ENCODE measurements around the gene PIGM. TPM values are rescaled to one million over a fixed set of nuclear protein-coding genes. Genes with fewer than 3 reads are reported as not detected.
"Not testable (repeated sequence)": the region's sequence is repeated elsewhere in the genome, so short reads cannot be mapped to it uniquely, and the experiment has no call there.

Gene PIGM
- polyA plus RNA-seq, 4 donors: 8.5 to 13.9 (median 13.2) TPM

DNA sequence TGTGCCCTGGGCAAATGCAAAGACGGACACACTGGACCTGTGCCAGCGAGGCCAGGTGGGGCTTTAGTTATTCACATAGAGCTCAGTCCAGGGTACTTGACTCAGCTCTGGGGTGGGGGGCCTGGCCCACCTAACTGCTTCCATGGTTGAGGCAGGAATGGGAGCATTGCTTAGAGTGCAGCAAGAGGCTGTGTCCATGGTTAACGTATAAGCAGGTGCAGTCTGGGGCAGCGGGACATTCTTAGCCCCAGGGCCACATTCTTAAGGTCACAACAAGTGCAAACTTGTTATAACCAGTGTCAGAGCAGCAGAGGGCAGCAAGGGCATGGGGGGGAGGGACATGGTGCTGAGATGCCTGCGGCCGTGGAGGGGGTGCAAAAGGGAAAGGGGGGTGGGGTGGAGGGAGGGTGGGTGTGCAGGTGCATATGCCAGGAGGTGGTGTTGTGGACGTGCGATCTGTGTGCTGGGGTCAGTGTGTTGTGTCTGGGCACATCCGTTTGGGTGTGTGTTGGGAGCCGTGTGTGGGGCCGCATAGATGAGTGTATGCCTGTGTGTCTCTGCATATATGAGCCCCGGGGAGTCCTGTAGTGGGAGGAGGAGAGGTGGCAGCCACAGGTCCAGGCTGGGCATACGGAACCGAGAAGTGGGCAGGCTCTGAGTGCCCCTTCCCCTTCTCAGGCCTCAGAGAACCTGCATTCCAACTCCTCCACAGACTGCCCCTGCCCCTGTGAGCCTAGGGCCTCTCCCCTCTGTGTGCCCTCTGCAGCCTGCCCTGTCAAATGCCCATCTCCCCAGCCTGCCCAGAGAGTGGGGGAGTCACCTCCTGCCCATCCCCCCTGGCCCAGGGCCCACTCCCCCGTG, 29.8 kb upstream of the PIGM start:
- no peak for DNase-seq (ENCODE audit: low read depth in 4 of 4, low spot score in 3 of 4)

DNA sequence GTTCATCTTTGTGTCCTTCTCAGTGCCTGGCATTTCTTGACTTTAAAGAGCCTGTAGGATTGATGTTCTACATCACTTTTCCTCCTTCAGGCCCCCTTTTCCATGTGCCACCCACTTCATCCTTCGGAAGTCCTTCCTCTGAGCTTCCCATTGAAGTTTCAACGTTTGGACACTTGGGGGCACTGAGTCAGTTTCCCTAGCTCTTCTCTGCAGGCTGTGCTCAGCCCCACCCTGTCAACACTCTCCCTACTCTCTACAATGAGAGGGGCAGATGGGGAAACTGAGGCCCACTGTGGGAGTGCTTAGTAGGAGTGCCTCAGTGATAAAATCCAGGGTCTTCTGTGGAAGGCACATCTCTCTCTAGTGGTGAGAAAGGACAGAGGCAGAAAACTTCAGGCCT, 26.3 kb upstream of the PIGM start:
- no peak for DNase-seq (ENCODE audit: low read depth in 4 of 4, low spot score in 3 of 4)

DNA sequence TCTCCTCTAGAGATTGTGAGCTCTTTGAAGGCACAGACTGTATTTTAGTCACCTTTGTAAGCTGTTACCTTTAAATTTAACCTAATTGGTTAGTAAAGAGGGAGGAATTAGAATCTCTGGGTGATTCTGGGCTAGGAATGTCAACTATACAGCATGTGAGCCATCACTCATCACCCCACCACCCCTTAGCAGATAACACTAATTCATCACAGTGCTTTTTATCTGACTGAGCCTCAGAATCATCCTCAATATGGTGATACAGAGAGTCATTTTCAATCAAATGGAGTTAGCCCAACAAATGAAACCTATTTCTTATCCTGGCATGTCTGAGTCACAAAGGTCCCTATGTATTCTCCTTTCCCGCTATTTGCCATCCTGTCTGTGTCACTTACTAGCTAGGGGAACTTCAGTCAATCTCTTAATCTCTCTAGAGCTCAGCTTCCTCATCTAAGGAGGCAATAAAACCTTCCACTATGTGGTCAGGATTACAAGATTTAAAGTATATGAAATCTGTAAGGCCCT, 24.9 kb upstream of the PIGM start:
- DNase-seq (ENCODE audit: low read depth in 4 of 4, low spot score in 3 of 4): no peak

DNA sequence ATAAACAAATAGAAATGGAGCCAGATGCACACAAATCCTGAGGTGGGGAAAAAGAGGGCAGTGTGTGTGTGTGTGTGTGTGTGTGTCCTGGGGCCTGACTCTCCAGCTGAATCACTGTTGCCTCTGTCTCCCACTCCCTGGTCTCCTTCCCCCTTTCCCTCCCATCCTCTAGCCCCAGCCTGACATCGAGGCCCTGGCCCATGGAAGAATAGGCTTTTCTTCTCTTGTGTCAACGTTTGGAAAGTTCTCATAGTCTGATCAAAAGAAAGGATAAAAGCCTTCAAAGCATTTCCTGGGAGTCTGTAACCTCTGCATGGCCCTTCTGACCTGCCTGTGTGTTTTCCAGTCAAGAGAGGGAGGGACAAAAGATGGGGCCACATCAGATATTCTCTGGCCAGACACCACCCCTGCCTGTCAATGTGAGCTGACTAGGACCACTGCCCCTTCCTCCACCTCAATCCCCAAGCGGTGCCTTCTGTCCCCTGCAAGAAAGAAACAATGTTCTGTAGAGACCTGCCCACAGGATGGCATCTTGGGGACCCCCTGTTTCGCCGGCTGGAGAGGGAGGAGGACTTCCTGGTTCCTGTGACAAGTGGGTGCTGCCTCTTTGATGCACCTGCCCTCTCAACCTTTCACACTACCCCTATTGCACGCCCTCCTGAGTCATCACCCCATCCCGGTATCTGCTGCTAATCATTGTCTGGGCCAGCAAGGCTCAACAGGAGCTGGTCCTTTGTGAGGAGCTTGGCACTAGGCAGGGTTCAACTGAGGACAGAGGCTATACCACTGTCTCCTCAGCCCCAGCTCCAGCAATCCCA, 22.0 kb upstream of the PIGM start:
- no peak for DNase-seq (ENCODE audit: low read depth in 4 of 4, low spot score in 3 of 4)

DNA sequence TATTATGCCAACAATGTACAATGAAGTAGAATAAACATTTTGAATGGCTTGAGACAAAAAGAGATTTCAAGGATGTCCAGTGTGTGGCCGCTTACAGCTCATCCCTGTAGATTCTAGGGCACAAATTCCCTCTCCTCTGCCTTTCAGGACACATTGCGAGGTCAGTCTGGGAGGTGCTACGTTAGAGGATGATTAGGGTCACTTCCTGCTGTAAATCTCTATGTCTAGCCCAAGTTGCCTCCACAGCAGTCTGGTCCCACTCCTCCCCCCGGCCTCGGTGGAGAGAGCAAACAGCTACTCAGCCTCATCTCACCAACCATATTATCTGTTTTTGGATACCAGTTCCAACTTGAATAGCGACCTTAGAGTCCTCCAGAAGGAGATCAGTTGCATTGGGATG, 21.1 kb upstream of the PIGM start:
- DNase-seq (ENCODE audit: low read depth in 4 of 4, low spot score in 3 of 4): no peak

DNA sequence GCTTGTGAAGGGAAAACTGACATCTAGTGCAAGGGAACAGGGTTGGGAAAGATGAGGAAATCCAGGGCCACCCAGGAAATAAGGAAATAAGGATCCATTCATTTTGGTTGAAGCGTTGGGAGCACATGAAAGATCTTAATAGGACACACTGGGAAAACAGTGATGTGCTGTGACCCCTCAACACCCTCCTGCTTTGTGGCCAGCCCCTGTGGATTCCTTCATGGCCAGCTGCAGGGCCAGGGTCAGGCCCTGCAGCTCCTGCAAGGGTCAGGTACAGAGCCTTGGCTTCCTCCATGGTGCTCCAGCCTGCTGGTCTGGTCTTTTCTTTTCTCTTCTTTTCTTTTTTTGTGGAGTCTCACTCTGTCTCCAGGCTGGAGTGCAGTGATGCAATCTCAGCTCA, 18.8 kb upstream of the PIGM start:
- DNase-seq (ENCODE audit: low read depth in 4 of 4, low spot score in 3 of 4): no peak

DNA sequence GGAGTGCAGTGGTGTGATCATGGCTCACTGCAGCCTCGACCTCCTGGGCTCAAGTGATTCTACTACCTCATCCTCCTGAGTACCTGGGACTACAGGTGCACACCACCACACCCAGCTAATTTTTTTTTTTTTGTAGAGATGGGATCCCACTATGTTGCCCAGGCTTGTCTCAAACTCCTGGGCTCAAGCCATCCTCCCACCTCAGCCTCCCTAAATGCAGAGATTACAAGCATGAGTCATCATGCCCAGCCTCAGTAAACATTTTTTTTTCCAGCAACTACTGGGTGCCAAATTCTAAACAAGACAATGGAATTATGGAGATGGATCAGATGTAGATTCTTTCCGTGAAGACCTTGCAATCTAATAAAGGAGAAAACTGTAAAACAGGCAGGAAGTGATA, 18.4 kb upstream of the PIGM start:
- not testable (repeated sequence) for DNase-seq (ENCODE audit: low read depth in 4 of 4, low spot score in 3 of 4)

DNA sequence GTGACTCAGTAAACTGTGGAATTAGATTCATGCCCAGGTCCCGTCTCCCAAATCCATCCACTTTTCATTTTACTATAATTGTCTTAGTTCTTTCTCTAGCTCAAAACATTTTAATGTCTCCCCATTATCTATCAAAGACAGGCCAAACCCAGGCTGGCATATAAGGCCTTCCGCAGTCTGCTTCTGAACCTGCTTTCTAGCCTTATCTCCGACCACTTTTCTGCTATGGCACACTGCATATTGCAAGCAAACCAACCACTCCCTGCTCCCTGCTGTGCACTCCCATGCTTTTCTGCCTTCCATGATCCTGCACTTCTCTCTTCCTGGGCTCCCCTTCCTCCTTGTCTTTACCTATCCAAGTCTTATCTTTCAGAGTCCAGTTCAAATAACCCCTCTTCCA, 17.3 kb upstream of the PIGM start:
- DNase-seq (ENCODE audit: low read depth in 4 of 4, low spot score in 3 of 4): no peak

DNA sequence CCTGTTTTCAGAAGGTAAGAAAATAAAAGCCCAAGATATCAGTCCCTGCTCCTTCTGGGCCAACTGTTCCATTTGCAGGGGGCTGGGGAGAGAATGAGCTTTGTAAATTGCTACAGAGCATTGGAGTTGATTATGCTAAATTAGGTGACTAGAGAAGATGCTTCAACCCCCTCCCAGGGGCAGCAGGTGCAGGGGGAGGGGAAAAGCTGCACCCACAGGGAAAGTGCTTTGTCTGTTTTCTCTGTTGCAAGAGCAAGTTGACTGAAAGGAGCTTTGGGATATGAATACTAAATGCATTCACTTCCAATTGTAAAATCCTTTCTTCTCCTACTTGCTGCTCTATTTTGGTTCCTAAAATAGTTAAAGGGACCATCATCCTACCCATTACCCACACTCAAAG, 16.5 kb upstream of the PIGM start:
- no peak for DNase-seq (ENCODE audit: low read depth in 4 of 4, low spot score in 3 of 4)

DNA sequence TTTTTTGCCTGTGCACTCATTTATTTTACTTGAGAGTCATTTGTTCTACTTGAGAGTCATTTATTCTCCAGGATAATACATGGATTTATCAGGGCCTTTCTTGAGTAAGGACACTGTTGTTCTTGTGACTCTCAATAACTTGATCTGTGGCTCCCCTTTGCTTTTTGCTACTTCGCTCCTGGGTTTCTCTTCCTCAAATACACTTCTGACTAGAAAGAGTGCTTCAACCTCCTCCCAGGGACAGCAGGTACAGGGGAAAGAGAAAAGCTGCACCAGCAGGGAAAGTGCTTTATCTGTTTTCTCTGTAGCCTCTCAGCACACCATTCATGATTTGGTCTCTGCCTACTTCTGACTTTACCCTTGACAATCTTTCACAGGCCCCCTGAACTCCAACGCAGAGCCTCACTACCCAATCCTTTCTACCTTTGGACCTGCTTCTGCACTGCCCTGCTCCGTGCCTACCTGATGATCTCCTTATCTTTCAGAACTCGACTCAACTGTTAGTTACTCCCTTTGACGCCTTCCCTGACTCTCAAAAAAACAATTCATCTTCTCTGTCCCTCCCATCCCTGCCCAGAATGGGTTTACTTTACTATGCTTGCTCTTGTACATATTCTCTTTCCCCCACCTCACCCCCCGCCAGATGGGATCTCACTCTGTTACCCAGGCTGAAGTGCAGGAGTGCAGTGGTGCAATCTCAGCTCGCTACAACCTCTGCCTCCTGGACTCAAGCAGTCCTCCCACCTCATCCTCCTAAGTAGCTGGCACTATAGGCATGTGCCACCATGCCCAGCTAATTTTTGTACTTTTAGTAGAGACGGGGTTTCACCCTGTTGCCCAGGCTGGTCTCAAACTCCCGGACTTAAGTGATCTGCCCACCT, 15.6 kb upstream of the PIGM start:
- DNase-seq (ENCODE audit: low read depth in 4 of 4, low spot score in 3 of 4): no peak

DNA sequence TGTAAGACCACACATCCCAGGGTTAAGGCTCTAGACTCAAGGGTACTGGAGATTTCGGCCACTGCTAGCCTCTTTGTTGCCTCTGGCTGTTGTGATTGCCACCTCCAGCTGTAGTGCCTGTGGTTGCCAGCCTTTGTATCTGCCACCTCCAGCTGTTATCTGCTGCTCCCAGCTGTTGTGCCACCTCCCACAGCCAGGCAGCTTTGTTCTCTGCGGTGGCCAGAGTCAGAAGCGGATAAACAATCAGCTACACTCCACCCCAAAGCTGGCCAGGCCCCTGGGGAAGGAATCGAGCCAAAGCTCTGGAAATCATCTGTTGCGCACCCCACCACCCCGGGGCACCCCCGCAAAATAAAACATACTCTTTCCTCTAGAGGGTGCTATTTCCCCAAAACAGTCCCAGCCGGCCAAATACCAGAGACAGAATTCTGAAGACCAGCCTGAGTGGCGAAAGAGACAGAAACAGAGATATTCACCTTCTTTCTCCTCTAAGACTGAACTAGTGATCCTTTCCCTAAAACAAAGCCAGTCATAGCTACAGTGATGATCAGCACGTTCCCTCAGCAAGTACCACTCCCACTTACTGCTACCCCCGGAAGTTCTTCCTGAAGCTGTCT, 14.8 kb upstream of the PIGM start:
- DNase-seq (ENCODE audit: low read depth in 4 of 4, low spot score in 3 of 4): no peak

DNA sequence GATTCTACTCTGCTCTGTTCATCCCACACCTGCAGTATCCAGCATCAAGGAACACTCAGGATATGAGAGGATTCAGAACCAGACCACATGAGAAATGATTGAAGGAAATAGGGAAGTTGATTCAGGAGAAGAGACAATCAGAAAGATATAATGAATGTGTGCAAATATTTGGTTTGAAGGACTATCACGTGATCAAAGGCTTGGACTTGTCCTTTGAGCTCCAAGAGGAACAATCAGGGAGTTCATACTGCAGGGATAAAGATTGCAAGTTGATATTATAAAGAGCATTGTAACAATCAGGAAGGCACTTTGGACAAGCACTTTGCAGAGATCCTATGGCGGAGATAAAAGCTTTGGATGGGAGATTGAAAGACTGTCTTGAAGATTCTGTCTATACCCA, 13.9 kb upstream of the PIGM start:
- no peak for DNase-seq (ENCODE audit: low read depth in 4 of 4, low spot score in 3 of 4)

DNA sequence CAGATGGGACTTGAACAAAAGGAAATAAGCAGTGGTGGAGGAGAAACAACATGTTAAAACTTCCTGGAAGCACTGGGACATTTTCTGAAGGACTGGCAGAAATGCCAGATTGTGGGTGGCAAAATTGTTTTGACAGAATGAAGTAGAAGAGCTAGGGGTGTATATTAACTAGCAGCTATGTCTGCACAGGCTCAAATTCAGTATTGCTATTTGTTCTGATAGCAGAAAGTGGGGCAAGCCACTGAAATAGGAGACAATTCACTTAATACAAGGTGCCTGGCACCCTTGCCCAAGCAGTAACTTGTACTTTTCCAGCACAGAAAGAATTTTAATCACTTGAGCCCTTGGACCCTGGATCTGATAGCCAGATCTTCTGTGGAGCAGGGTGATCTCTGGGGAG, 11.8 kb upstream of the PIGM start:
- no peak for DNase-seq (ENCODE audit: low read depth in 4 of 4, low spot score in 3 of 4)

DNA sequence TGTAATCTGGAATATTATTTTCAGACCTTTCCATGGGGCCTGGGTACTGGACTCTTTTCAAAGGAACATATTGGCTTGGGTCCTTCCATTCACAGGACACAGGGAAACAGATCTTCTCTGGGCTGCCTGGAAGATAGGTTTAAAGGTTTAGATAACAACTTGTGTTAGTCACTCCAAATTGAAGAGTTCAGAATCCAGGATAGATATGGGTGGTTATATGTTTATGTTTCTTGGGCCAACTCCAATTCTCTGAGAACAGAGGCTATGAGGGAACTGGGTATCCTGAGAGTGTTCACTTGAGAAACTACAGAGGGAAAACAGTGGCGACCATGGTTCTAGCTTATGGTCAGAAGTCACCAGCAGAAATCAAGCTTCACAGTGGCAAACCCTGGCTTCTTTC, 8.7 kb upstream of the PIGM start:
- DNase-seq (ENCODE audit: low read depth in 4 of 4, low spot score in 3 of 4): no peak

DNA sequence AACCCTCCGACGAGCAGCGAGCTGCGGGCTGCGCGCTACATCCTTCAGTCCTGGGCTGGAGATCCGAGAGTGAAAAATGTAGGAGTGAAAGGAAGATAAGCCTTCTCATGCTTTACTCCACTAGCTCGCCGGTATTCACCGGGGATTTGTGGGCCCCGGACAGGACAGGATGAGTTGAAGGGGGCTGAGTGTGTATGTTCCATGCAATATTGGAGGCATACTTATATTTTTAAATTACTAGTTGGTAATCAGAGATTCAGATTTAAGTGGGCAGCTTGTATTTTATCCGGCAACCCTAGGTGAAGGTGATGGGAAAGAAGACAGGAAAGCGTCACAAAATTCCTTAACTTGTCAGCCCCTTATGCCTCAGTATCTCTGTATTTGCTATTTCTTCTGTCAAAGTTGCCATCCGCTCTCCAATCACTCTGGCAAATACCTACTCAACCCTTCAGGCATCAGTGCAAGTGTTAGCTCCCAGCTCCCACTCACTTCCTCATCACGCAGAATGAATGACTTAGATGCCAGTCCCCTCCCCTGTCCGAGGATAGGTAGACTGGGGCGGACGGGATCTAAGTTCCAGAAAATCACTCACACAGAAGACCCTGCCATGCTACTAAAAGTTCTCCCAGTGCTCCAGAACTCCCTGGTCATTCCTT, 503 bp upstream of the PIGM start:
- no peak for DNase-seq (ENCODE audit: low read depth in 4 of 4, low spot score in 3 of 4)

DNA sequence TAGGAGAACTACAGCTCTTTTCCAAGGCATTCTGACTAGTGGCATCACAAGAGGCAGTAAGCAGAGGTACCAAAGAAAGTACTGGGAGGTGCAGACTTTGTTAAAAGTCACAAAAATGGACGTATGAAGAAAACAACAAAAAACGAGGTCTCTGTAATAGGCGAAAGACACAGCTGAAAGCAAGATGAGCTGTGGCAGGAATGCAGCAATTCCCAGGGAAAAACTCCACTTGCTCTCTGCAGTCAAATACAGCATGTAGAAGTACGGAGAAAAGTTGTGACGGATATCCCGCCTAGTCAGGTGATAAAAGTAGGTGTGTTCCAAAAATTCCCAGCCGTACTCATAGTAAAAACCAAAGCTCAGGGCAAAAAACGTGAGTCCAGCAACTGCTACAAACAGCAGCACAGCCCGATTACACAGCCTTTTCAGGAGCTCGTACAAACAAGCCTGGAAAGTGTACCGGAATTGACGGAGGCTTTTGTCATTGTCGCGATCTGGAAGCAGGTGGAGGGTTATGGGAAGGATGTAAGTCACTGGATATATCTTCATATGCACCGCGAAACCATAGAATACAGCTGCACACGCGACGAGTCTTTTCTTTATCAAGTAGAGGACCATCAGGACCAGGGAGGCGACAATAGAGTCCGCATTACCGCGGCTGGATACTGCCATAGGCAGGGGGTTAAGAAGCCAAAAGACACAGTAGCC, 979 bp downstream of the PIGM start:
- no peak for DNase-seq (ENCODE audit: low read depth in 4 of 4, low spot score in 3 of 4)

DNA sequence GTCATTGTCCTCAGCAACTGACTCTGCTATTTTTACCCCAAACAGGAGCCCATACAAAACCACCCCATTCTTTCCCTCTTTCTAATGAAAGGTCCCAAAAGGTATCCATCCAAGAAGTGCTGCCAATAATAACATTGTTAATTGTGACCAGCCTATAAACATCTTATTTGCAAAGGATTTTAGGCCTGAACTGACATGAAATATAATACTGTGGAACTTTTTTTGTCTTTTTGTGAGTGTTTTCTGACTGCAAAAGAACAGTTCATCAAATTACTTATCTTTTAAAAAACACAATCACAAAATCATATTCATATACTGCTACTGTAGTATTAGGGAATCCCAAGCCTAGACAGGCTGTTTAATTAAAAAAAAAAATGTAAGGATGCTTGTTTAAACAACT, 3.4 kb downstream of the PIGM start:
- DNase-seq (ENCODE audit: low read depth in 4 of 4, low spot score in 3 of 4): no peak

DNA sequence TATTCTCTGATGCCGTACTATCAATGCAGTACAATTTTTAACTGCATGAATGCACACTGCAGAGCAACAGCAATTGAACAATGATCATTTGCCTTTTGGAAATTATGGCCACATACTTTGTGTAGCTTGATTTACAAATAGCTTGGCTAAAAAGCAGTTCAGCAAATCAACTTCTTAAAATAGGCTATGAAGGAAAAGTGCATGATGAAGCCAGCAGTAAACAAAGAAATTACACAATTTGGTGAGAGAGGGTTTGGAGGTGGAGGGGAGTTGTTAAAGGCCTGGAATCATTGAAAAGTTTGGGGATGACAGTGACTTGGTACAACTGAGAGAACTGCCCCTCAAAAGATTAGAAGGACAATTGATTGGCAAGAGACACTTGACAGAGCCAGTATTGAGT, 6.5 kb downstream of the PIGM start:
- DNase-seq (ENCODE audit: low read depth in 4 of 4, low spot score in 3 of 4): no peak

DNA sequence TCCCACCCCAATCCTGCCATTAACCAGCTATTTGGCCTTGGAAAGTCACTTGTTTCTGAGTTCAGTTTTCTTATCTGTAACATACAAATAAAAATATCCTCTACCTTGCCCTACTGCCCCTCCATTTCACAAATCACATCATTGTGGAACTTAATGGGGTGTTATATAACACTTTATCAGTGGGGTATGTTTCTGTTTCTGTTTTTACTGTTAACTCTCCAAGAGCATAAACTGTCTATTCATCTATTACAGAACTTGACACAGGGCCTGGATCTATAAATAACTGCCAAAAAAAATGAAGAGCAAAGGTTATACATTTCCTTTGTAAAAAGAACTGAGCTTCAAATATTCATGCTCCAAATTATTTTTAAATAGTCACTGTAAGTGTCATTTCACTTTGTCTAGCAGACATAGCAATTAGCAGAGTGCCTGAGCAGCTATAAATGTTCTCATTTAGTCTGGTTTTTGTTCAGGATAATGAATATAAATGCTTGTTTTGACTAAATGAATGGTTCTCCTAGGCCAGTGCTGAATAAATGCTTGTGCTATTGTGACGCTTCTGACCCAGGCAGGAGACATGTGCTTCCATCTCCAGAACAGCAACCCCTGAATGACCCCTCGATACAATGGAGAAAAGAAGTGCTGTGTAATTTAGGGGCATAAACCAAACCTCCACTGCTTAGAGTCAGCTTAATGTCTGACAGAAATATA, 7.4 kb downstream of the PIGM start:
- no peak for DNase-seq (ENCODE audit: low read depth in 4 of 4, low spot score in 3 of 4)
